Measurements from ENCODE around the gene TAF6. TPM values are rescaled to one million over a fixed set of nuclear protein-coding genes. Genes with fewer than 3 reads are reported as not detected.

Gene TAF6
- total RNA-seq, 1 experiment from 2014 or later: 87.1 TPM

DNA sequence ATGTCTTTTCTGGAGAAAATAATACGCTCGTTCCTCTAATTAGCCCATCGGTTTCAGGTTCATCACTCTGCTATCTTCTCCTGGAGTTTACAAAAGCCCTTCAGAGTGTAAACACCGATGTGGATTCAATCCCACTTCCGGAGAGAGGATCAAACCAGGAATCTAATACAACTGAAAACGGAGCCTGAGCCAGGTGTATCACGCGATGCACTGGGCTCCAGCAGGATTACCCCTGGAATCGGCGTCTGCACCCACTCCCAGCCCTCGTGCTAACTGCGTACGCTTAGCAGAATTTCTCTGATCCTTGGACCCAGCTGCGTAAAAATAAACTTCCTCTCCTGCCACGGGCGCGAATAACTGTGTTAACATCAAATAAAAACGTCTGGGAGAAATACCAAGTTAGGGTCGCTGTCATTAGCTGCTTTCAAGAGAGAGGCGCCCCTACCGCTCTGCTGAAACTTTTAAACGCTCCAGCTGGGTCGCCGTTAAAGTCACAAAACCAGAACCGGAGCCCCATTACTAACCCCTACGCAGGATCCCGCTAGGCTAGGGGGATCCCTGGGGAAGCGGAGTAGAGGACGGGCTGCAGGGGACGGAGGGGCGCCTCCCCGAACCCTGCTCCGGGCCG lies 38.1 kb downstream of the TAF6 start:
- Histone ChIP-seq H3K18ac (ENCODE audit: insufficient read length, low read depth, low read length) (peak overlapping the region; percentile 78), H3T11ph (ENCODE audit: low read length) (peak overlapping the region; percentile 25), H3K23ac (ENCODE audit: insufficient read length, low read depth, low read length) (no peak overlapping the region), H3K4me1 (ENCODE audit: insufficient read depth, low read length) (peaks cover 3% of the 10 kb centered on the region; the same call in 1 of the 2 replicates), H3K9me3 (ENCODE audit: control insufficient read depth, low read depth, low read length) (no peaks in the 10 kb centered on the region), H4K91ac (ENCODE audit: insufficient read length, low read depth, low read length) (peak overlapping the region; percentile 94), H2BK20ac (ENCODE audit: low read depth, low read length, poor library complexity, severe bottlenecking) (no peak overlapping the region), H4K8ac (replicated peaks; ENCODE audit: insufficient read length, low read depth, low read length) (no peak overlapping the region), H2BK15ac (ENCODE audit: low read depth, low read length) (no peak overlapping the region), H4K5ac (ENCODE audit: insufficient read length, low read depth, low read length) (peak overlapping the region; percentile 43), H3K9ac (ENCODE audit: extremely low read depth, insufficient read length, low read length) (peak overlapping the region; percentile 98), H3K23me2 (ENCODE audit: insufficient read length, low read depth, low read length, poor library complexity, severe bottlenecking) (peaks cover 6% of the 10 kb centered on the region), H3K56ac (ENCODE audit: insufficient read length, low read depth, low read length) (no peak overlapping the region), H2AK5ac (ENCODE audit: insufficient read length, low read length) (no peak overlapping the region), H2BK12ac (ENCODE audit: insufficient read length, low read depth, low read length) (no peak overlapping the region), H2BK120ac (ENCODE audit: low read depth, low read length, poor library complexity, severe bottlenecking) (peak overlapping the region; percentile 86), H2BK5ac (ENCODE audit: insufficient read length, low read length) (no peak overlapping the region), H3K4ac (ENCODE audit: low read depth, low read length) (no peak overlapping the region; the same call in 1 of the 2 replicates), H2AFZ (ENCODE audit: low read length) (no peak overlapping the region), H4K20me1 (ENCODE audit: control insufficient read depth, insufficient read depth, insufficient read length) (no peaks in the 10 kb centered on the region), H3K14ac (ENCODE audit: insufficient read depth, low read length) (peak overlapping the region; percentile 86), H3K79me1 (ENCODE audit: insufficient read depth, low read depth, low read length, poor library complexity, severe bottlenecking) (no peaks in the 10 kb centered on the region), H3K79me2 (ENCODE audit: insufficient read depth, low read length) (peaks cover 32% of the 10 kb centered on the region), H3K4me2 (ENCODE audit: insufficient read depth, insufficient read length, low read length) (peak overlapping the region; percentile 97), H3K27ac (ENCODE audit: insufficient read length, low read depth, low read length) (no peak overlapping the region), H3K27me3 (ENCODE audit: insufficient read depth, low read length) (no peaks in the 10 kb centered on the region)
- Mint-ChIP-seq H3K9me3 (peaks cover 10 to 37% of the 10 kb centered on the region in 2 experiments), H3K27me3 (ENCODE audit: low read depth) (no peaks in the 10 kb centered on the region; the same call in 1 of the 2 replicates), H3K36me3 (ENCODE audit: insufficient read depth in 1 of 3, low read depth in 3 of 3) (peaks cover 46 to 48% (median 47%) of the 10 kb centered on the region in 3 experiments), H3K27ac (peak overlapping the region; percentile 60 to 98 (median 93); a peak in 6 of 7 replicates), H3K4me3 (peak overlapping the region; percentile 91 to 98), H3K4me1 (peaks cover 12 to 27% of the 10 kb centered on the region in 2 experiments)
- WGBS (ENCODE audit: extremely low coverage, insufficient read length, low lambda C conversion rate): no CpG with 5 or more reads among the region's 34 CpGs
- no peak for DNase-seq
- TF ChIP-seq, protein P1, sequence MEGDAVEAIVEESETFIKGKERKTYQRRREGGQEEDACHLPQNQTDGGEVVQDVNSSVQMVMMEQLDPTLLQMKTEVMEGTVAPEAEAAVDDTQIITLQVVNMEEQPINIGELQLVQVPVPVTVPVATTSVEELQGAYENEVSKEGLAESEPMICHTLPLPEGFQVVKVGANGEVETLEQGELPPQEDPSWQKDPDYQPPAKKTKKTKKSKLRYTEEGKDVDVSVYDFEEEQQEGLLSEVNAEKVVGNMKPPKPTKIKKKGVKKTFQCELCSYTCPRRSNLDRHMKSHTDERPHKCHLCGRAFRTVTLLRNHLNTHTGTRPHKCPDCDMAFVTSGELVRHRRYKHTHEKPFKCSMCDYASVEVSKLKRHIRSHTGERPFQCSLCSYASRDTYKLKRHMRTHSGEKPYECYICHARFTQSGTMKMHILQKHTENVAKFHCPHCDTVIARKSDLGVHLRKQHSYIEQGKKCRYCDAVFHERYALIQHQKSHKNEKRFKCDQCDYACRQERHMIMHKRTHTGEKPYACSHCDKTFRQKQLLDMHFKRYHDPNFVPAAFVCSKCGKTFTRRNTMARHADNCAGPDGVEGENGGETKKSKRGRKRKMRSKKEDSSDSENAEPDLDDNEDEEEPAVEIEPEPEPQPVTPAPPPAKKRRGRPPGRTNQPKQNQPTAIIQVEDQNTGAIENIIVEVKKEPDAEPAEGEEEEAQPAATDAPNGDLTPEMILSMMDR (conservative IDR thresholded peaks at IDR 0.05): no peak
